Tibial artery (tissue), 4 donors: ENCODE results near the gene A4GALT.

Source experiments
- DNase-seq, 2 donors: peaks; one replicate each; pipeline ENCODE4 v3.0.0-alpha.2; 2019
- H3K27ac ChIP-seq, 2 donors: fragments of 200-600 bp; sonication (generic) in 1 of 2; 1 replicate in 1 of 2; 2 replicates in 1 of 2; pipeline ENCODE4 v1.5.1; 2018 to 2019; ENCODE audit warnings: mild to moderate bottlenecking in 1 of 2
- H3K27me3 ChIP-seq, 2 donors: fragments of 200-600 bp; sonication (generic) in 1 of 2; one replicate each; pipeline versions ENCODE4 v1.5.1 to v1.6.0; 2016 to 2019
- H3K36me3 ChIP-seq, 3 donors: fragments of 200-600 bp; sonication (generic) in 2 of 3; one replicate each; pipeline ENCODE4 v1.5.1; 2016 to 2019; ENCODE audit warnings: mild to moderate bottlenecking in 2 of 3
- H3K4me1 ChIP-seq, 4 donors: fragments of 200-600 bp; sonication (generic) in 2 of 4; 1 replicate in 3 of 4; 2 replicates in 1 of 4; pipeline ENCODE4 v1.5.1; 2016 to 2019
- H3K4me3 ChIP-seq, 2 donors: fragments of 200-600 bp; sonication (generic) in 1 of 2; 1 replicate in 1 of 2; 2 replicates in 1 of 2; pipeline ENCODE4 v1.5.1; 2018 to 2019; ENCODE audit warnings: mild to moderate bottlenecking in 2 of 2
- H3K9me3 ChIP-seq, 3 donors: fragments of 200-600 bp; sonication (generic) in 1 of 3; one replicate each; pipeline ENCODE4 v1.5.1; 2016 to 2019
- CTCF ChIP-seq, 2 experiments: fragments of 200-600 bp in 1 of 2; fragments of 450-650 bp in 1 of 2; IDR thresholded peaks; one replicate each; pipeline ENCODE4 v1.5.1; 2017 to 2019; ENCODE audit warnings: antibody characterized with exemption in 2 of 2, mild to moderate bottlenecking in 1 of 2, moderate library complexity in 1 of 2
- intact Hi-C: fragments of 100-400 bp; cut with DNase I; formaldehyde crosslinking; loops from one replicate; pipeline ENCODE4 v1.15.0; 2023; ENCODE audit warnings: low total_unique reads

The A4GALT gene

GRCh38 chr22:42699281-42699975 is 21.2 kb downstream of the A4GALT start:
- no peaks in the 10 kb centered on the region for H3K27me3 ChIP-seq
- peaks cover 6 to 9% (median 7%) of the 10 kb centered on the region in 3 donors for H3K36me3 ChIP-seq
- H3K27ac ChIP-seq, result peak overlapping the region; percentile 80 to 93
- H3K4me1 ChIP-seq, result peaks cover 9 to 94% (median 63%) of the 10 kb centered on the region in 4 donors
- H3K9me3 ChIP-seq, result no peaks in the 10 kb centered on the region
- H3K4me3 ChIP-seq, result peak overlapping the region; percentile 17 to 29
- no peak for DNase-seq
- TF ChIP-seq CTCF (IDR thresholded peaks at IDR 0.05), result no peak
- intact Hi-C loops, result no loop called here

- intact Hi-C loops, result no loop called here
- no peak for TF ChIP-seq CTCF (IDR thresholded peaks at IDR 0.05)
- H3K9me3 ChIP-seq, result no peaks in the 10 kb centered on the region
- H3K4me3 ChIP-seq, result no peak overlapping the region
- H3K27me3 ChIP-seq, result no peaks in the 10 kb centered on the region
- H3K36me3 ChIP-seq, result peaks cover 21 to 27% (median 23%) of the 10 kb centered on the region in 3 donors
- peak overlapping the region; percentile 80 to 93 for H3K27ac ChIP-seq
- peak; percentile 85 to 97 for DNase-seq
- H3K4me1 ChIP-seq, result peaks cover 9 to 77% (median 61%) of the 10 kb centered on the region in 4 donors
These were observed 23.1 kb downstream of the A4GALT start for GRCh38 chr22:42697542-42698013.

- Histone ChIP-seq H3K9me3 (no peaks in the 10 kb centered on the region), H3K27me3 (no peaks in the 10 kb centered on the region), H3K4me1 (peaks cover 9 to 76% (median 58%) of the 10 kb centered on the region in 4 donors), H3K27ac (peak overlapping the region; percentile 80 to 93), H3K4me3 (no peak overlapping the region), H3K36me3 (peaks cover 23 to 39% (median 28%) of the 10 kb centered on the region in 3 donors)
- intact Hi-C loops, result no loop called here
- TF ChIP-seq CTCF (IDR thresholded peaks at IDR 0.05), result no peak
- peak in 1 of 2 donors; percentile 68 for DNase-seq
These were observed 24.2 kb downstream of the A4GALT start for GRCh38 chr22:42696331-42696967.

- Histone ChIP-seq H3K36me3 (peaks cover 23 to 45% (median 28%) of the 10 kb centered on the region in 3 donors), H3K27ac (peak overlapping the region; percentile 80 to 93), H3K9me3 (no peaks in the 10 kb centered on the region), H3K27me3 (no peaks in the 10 kb centered on the region), H3K4me3 (no peak overlapping the region), H3K4me1 (peaks cover 9 to 77% (median 52%) of the 10 kb centered on the region in 4 donors)
- TF ChIP-seq CTCF (IDR thresholded peaks at IDR 0.05), result no peak
- intact Hi-C loops, result no loop called here
- peak in 1 of 2 donors; percentile 91 for DNase-seq
These were observed 25.4 kb downstream of the A4GALT start for GRCh38 chr22:42695294-42695693.

GRCh38 chr22:42693763-42694683 is 26.6 kb downstream of the A4GALT start:
- Histone ChIP-seq H3K36me3 (peaks cover 23 to 45% (median 28%) of the 10 kb centered on the region in 3 donors), H3K9me3 (no peaks in the 10 kb centered on the region), H3K27me3 (no peaks in the 10 kb centered on the region), H3K4me3 (no peak overlapping the region), H3K27ac (peak overlapping the region; percentile 40 to 93), H3K4me1 (peaks cover 9 to 77% (median 49%) of the 10 kb centered on the region in 4 donors)
- TF ChIP-seq CTCF (IDR thresholded peaks at IDR 0.05), result no peak
- no peak for DNase-seq
- intact Hi-C loops, result no loop called here
